GM18511 (cell line): ENCODE measurements around the gene AKAP6.

Source experiments
- ATAC-seq: cut with Tn5 transposase; IDR thresholded peaks from one replicate; pipeline ENCODE4 v1.9.1; 2021; ENCODE audit warnings: mild to moderate bottlenecking, moderate library complexity; ENCODE audit not compliant: unreplicated experiment

AKAP6 gene

DNA sequence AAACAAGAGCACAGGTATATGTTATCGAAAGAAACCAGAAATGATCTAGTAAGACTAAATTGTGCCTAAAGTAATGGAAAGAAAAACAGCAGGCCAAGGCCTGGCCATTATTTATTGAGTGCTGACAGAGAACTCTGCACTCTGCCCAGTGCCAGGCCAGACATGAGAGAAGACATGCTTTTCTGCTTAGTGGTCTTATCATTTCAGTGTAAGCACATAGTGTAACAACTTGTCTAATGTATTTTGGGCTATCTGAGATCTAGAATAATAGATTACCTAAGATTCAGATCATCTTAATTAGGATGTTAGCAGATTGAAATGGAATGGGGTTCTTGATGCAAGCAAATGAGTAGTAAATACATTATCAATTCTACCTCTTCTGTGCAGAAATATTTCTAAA is 278.3 kb downstream of the AKAP6 start:
- no peak for ATAC-seq

DNA sequence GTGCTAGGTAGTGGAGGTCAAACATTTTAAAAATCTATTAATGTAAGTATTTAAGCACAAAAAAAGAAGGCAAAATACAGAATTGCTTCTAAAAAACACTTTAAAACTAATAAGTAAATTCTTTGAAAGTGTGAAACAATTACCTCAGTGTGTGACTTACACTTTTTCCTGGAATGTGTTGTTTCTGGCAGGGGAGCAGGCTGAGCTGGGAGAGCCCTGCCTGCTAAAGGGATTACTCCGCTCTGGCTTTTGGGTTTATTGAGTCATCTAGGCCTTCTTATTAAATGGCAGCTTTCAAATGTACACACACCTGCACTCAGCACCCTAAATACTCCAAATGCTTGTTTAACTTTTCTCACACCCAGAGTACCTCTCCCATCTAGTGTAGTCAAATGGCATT is 279.8 kb downstream of the AKAP6 start:
- no peak for ATAC-seq

DNA sequence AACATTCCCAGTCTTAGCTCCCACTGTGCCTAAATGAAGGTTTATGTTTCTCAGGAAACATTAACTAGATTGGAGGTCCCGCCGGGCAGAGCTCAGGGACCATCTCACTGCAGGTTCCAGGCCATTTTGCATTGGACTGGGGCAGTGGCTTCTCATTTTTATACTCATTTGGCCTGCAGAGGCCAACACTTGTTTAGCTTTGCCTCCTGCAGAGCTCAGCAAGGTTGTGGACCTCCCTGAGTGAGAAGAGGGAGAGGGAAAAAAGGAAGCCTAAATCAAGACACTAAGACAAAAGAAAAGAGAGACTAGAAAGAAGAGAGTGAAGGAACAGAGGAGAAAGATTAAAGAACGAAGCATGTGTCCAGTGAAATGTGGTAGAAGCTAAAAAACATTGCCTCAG is 280.3 kb downstream of the AKAP6 start:
- no peak for ATAC-seq

DNA sequence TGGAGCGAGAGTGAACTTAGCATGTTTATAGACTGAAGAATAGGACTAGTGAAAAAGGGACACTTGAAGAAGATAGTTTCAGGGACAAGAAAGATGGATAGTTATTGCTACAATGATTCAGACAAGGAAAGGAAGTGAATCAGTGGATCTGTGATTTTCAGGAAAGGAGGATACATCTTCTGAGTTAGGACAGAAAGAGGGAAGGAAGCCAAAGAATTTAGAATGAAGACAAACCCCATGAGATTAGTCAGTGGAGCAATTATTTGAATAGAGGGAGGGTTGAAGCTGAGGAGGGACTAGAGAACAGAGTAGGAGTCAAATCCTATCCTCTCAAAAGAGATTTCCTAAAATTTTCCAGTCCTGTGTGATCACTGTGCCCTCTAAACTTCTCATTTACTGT is 282.7 kb downstream of the AKAP6 start:
- no peak for ATAC-seq

DNA sequence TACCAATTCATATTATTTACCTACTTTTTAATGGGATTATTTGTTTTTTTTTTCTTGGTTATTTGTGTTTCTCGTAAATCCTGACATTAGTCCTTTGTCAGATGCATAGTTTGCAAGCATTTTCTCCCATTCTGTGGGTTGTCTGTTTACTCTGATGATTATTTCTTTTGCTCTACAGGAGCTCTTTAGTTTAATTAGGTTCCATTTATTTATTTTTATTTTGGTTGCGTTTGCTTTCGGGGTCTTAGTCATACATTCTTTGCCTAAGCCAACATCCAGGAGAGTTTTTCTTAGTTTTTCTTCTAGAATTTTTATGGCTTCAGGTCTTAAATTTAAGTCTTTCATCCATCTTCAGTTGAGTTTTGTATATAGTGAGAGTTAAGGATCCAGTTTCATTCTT is 289.9 kb downstream of the AKAP6 start:
- ATAC-seq = no peak

DNA sequence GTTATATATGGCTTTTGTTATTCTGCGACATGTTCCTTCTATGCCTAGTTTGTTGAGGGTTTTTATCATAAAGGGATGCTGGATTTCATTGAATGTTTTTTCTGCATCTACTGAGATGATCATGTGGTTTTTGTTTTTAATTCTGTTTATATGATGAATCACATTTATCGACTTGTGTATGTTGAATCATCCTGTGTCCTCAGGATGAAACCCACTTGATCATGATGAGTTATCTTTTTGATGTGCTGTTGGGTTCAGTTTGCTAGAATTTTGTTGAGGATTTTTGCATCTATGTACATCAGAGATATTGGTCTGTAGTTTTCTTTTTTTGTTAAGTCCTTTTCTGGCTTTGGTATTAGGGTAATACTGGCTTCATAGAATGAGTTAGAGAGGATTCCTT is 291.2 kb downstream of the AKAP6 start:
- no peak for ATAC-seq

DNA sequence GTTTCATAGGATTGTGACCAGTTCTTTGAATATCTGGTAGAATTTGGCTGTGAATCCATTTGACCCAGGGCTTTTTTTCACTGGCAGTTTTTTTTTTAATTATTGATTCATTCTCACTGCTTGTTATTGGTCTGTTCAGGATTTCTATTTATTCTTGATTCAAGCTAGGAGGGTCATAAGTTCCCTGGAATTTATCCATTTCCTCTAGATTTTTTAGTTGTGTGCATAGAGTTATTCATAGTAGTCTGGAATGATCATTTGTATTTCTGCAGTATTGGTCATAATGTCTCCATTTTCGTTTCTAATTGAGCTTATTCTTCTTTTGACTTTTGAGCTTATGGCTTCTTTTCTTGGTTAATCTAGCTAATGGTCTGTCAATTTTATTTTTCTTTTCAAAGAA is 291.6 kb downstream of the AKAP6 start:
- no peak for ATAC-seq

DNA sequence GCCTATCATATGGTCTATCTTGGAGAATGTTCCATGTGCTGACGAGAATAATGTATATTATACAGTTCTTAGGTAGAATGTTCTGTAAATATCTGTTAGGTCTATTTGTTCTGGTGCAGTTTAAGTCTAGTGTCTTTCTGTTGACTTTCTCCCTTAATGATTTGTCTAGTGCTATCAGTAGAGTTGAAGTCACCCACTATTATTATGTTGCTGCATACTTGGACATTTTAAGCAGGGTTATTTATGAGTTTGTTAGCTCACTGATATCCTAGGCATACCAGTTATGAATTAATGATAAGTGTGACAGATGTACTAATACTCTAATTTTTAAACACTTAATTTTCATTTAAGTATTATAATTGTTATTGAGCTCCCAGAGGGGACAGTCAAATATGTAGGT is 292.5 kb downstream of the AKAP6 start:
- ATAC-seq = no peak

DNA sequence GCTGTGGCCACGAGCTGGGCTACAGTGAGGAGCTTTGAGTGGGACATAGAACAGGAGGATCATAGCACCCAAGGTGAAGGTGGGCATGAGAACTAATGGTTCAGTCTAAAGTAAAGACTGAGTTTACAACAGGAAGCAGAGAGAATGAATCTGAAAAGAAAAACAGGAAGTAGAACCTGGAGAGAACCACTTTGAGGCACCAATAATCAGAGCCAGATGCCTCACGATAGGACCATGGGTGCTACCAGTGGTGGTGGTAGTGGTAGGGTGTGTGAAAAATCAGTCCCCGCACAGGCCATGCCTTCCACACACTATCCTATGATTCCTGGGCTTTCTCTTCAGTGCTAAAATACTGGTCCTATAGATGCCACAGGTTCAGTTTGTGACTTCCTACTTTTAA is 293.6 kb downstream of the AKAP6 start:
- ATAC-seq = no peak

DNA sequence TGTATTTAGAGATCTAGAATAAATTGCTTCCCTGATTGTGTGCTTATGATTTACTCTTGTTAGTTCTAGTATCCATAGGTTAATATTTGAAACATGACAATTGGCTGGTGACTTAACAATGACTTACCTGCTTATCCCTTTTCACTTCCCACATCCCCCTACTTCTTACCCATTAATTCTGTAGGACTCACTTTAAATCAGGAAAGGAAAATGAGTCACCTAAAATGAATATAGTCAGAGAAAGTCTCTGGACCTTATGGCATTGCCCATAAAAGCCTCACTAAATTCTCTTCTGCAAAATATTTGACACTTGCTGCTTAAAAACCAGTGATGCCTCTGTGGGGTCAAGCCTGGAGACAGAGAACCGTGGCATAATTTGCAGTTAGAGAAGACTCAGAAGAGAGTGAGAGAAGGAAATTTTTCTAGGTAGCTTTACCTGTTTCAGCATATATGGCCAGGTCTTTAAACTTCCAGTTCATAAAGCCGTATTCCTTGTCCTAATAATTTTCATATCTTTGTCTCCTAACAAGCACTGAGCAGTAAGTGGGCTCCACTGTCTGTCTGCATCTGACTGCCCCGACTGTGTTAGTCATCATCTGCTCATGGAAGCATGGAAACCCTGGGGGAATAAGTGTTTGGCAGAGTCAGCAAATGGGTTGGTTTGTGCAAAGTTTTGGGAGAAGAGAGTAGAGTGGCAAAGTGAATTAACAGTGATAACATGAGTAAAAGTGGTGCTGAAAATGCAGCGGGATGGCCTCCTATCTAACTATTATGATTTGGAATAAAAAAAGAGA is 294.4 kb downstream of the AKAP6 start:
- ATAC-seq = no peak

DNA sequence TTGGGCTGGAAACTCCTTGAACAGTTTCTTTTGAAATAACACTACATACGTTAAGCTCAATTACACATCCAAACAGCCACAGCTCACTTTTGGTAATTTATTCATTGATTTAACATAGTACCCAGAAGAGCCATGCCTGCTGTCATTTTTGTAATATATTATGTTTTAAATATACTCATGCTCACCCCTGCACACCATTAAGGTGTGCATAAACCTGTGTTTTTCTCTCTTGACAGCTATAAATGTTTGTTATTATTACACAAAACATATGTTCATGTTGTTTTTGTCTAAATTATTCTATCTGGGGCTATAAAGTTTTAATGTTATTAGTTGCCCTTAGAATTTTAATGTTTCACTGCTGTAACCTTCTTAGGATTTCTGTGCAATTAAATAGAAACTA is 296.1 kb downstream of the AKAP6 start:
- ATAC-seq = no peak

DNA sequence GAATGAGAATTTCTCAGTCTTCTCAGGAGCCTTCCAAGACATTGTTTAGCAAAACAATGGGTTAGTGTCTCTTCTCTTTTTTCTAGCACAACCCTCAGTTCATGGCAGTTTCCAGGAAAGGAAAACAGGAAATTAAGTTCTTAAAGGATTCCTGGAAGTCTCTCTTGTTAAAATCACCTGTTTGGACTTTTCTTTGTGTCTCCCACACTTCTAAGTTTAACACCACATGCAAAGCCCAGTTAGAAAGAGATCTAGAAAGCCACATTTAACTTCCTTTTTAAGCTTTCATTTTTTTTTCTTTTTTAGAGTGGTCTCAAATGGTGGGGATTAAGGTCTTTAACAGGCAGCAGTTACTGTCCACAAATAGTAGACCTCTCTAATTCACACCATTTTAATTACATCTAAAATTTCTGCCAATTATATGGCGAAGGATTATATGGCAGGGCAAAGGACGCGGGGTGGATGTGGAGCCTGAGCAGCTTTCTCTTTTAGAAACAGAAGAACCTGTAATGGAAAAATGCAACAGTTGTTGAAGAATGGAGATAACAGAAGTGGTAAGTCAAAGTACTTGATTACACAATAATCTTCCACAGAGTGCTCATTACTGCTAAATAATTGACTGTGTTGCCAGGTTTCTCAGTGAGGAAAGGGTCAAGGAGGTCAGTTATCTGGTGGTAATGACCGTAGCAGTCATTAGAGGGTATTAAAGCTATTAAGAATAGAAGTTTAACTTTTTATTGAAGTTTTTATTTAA is 298.6 kb downstream of the AKAP6 start:
- no peak for ATAC-seq

DNA sequence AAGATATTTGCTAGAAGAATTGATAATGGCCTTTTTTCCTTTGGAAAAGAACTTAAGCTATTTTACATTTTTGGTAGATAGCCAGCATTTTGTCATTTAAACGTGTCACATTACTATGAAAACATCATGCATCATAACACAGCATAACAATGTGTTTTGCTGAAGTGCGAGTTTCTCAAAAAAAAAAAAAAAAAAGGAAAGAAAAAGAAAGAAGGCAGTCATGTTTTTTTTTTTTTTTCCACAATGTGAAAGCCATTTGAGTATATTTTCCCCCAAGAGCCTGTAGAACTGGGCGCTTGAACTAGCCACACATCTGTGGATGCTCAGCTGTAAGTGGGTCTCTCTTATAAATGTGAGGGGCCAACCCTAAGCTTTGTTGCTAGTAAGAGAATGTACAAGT is 300.1 kb downstream of the AKAP6 start:
- no peak for ATAC-seq

DNA sequence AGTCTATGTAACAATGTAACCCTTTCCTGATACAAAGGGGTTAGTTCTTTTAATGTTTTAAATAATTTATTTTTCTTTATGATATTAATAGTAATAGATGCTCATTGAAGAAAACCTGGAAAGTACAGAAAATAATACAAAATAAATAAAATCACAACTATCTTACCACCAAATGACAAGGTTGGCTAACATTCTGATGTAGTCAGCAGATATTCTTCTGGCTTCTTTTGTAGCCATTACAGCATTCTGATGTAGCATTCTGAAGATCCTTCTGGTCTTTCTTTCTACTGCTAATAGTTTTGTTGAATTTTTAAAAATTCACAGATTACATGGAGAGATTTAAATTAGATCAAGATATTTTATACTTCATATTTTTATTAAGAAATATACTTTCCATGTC is 301.6 kb downstream of the AKAP6 start:
- no peak for ATAC-seq

DNA sequence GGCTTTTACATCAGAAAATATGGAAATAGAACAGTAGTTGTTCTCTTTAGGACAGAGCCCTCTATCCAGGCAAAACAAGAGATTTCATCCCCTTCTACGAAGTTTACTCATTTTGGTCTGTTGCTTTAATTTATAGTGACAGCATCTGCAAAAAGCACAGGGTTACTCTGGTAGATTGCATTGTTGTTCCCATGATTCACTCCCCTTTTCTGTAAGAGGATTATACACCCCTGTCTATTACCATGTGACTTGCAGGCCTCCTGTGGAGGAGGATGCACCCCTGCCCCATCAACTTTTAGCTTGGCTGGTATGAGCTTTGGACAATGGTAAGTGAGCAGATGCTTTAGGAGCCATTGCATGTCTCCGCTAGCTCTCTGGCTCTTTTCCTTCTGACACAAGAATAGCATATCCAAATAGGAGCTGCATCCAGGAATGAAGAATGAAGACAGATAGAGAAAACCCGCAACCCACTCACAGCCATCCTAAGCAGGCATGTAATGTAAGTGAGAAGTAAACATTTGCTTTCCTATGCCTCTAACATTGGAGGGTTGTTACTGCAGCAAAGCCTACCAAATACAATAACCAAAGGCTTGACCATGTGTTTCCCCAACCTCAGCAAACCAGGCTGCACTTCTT is 304.2 kb downstream of the AKAP6 start:
- no peak for ATAC-seq

DNA sequence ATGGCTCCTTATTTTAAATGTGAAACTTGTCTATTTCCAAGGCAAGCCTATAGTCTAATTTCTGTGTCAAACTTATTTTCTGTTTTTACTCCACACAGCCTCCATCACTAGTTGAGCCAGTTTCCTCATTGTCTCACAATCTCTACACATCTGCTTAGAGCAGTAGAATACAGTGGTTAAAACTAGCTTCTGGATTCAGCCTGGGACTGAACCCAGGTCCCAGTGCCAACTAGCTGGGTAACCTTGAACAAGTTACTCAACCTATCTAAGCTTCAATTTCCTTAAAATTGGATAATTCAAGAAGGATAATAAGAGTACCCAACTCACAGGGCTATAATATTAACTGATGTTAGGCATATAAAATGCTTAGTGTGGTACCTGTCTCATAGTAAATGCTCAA is 304.8 kb downstream of the AKAP6 start:
- ATAC-seq = no peak

DNA sequence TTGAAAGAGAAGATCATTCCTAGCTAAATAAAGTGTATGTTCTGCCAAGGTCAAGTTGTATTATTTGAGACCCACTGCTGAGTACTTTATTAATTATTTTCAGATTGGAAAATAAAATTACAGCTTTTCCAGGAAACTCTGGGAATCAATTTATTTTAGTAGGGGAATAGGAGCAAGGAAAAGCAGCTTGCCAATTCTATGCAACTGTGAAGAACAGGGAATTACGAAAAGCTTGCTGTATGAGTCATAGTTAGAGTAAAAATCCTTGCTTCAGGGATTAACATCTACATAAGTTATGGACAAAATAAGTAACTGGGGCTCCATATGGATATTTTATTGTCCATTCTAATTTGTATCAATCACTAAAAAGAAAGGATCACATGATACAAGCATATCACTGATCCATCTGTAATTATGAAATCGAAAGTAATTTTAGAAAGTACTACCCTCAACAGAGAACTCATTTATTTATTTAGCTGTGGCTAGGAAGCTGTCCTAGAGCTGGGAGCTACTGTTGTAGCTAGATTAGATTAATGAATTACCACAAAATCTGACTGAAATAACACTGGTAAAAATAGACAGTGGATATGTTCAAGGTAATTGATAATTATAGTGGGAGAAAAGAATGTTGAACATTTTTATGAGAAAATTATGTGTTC is 306.1 kb downstream of the AKAP6 start:
- peak; percentile 80 for ATAC-seq

DNA sequence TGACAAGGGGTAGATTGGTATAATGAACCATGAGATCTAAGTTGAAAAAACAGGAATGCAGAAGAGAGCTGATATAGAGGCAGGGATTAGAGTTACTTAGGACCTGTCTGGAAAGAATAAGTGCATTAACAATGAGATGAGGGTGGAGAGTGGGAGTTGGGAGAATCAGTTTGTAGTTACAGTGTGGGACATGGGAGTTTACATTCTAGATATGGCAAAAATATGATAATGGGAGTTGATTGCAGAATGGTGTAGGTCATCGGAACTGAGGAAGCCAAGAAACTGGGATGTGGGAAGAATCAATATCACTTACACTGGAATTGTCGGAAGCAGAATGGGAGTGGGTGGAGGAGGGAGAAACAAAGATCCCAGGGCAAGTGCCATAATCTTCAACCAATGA is 308.5 kb downstream of the AKAP6 start:
- no peak for ATAC-seq

DNA sequence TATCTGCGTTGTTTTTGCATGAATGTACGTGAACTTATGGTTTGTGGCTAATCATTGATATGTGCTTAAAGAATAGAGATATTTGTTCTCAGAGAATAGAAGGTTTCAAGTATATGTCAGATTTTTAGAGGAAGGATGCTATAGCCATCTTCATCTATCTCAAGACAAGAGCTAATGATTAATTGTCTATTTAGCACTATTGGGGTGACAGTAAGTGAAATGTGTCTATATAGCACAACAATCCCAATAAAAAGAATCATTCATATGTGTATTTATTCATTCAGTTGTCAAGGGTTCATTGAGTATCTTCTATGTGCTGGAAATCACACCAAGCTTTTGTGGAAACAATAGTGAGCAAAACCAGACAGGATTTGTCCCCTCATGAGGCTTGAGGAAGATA is 310.1 kb downstream of the AKAP6 start:
- ATAC-seq = no peak

DNA sequence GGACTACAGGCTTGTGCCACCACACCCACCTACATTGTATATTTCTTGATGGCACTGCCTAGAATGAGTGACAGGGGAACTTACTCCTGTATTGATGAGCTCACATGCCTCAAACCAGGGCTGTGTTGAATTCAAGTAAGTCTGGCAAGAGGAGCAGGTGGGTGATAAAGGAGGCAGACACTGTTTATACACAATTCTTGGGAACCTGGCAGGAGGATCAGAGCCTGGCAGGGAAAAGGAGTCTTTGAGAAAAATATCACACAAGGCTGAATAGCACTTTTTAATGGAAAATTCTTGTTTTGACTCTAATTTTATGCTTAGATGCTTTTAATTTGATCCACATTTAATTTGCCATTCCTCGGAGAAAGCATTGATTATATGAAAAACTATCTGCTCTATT is 316.5 kb downstream of the AKAP6 start:
- ATAC-seq = no peak

DNA sequence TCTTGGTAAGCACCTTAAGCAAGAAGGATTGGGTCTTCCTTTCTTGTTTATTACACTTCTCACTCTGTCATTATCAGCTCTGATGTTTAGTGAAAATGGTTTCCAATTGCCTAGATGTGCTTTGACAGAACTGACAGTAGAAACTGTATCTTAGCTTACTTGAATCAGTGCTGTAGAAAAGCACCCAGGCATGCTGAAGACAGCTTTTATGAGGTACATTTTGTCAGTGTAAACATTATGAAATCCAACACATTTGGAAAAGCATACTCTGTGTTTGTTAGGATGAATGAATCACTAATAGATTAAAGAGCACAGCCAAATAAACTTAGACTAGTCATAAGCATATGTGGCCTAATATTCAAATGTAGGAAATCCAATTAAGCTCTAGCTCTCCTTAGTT is 319.3 kb downstream of the AKAP6 start:
- no peak for ATAC-seq

DNA sequence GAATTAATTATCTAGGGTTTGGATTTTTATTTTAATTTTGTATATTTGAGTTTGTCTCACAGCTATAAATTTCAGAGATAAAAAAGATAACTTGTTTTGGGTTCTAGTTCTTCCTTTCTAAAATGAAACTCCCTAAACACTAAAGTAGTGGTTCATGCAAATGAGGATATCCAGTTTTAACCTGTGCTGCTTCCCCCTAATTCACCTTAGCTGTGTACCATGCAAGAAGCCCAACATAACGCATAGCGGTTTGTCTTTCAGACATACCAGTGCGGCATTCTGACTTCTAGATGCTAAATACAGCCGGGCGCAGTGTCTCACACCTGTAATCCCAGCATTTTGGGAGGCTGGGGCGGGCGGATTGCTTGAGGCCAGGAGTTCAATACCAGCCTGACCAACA is 320.9 kb downstream of the AKAP6 start:
- no peak for ATAC-seq
